GM21367 (cell line): Measurements from ENCODE around the gene GAP43.

Experiments
- ATAC-seq: cut with Tn5 transposase; IDR thresholded peaks from one replicate; pipeline ENCODE4 v1.9.1; 2021; ENCODE audit not compliant: unreplicated experiment

Gene GAP43

GRCh38 chr3:115758076-115758763 is 134.9 kb downstream of the GAP43 start:
- ATAC-seq: no peak

GRCh38 chr3:115760716-115761115 is 137.4 kb downstream of the GAP43 start:
- ATAC-seq: no peak

- no peak for ATAC-seq
Measured at GRCh38 chr3:115761927-115762305, 138.6 kb downstream of the GAP43 start.

- no peak for ATAC-seq
Measured at GRCh38 chr3:115766587-115767482, 143.5 kb downstream of the GAP43 start.

- no peak for ATAC-seq
Measured at GRCh38 chr3:115768661-115769060, 145.4 kb downstream of the GAP43 start.
